Astrocyte (in vitro differentiated cells and primary cell): ENCODE results near the gene PAX5.

Experiments used
- CTCF ChIP-seq: IDR thresholded peaks from 2 replicates; pipeline ENCODE4 v1.5.1; 2011; ENCODE audit warnings: low read depth, mild to moderate bottlenecking, inconsistent platforms, low read length, moderate library complexity; ENCODE audit not compliant: insufficient read depth
- EZH2 ChIP-seq: IDR thresholded peaks from 2 replicates; pipeline ENCODE4 v1.6.1; 2012; ENCODE audit warnings: mild to moderate bottlenecking, low read length, inconsistent platforms; ENCODE audit not compliant: insufficient read depth

- no peak for TF ChIP-seq CTCF
- TF ChIP-seq EZH2, result no peak
These were observed 159.1 kb downstream of the PAX5 start for GRCh38 chr9:36874921-36875320.
